Fibroblast of mammary gland (primary cell): ENCODE results near the gene ILF3.

Experiments
- DNase-seq: peaks from one replicate; pipeline ENCODE4 v3.0.0-alpha.2; 2010; ENCODE audit warnings: low read depth
- H3K4me3 ChIP-seq: 2 replicates; pipeline ENCODE4 v1.5.1; 2011; ENCODE audit warnings: low read depth, mild to moderate bottlenecking, low read length, moderate library complexity; ENCODE audit not compliant: control insufficient read depth
- TF ChIP-seq, protein P1 (sequence below): conservative IDR thresholded peaks from 2 replicates; pipeline ENCODE4 v1.5.1; 2011; ENCODE audit warnings: low read depth, low read length, inconsistent platforms; ENCODE audit not compliant: control insufficient read depth, insufficient read depth

Gene ILF3

DNA sequence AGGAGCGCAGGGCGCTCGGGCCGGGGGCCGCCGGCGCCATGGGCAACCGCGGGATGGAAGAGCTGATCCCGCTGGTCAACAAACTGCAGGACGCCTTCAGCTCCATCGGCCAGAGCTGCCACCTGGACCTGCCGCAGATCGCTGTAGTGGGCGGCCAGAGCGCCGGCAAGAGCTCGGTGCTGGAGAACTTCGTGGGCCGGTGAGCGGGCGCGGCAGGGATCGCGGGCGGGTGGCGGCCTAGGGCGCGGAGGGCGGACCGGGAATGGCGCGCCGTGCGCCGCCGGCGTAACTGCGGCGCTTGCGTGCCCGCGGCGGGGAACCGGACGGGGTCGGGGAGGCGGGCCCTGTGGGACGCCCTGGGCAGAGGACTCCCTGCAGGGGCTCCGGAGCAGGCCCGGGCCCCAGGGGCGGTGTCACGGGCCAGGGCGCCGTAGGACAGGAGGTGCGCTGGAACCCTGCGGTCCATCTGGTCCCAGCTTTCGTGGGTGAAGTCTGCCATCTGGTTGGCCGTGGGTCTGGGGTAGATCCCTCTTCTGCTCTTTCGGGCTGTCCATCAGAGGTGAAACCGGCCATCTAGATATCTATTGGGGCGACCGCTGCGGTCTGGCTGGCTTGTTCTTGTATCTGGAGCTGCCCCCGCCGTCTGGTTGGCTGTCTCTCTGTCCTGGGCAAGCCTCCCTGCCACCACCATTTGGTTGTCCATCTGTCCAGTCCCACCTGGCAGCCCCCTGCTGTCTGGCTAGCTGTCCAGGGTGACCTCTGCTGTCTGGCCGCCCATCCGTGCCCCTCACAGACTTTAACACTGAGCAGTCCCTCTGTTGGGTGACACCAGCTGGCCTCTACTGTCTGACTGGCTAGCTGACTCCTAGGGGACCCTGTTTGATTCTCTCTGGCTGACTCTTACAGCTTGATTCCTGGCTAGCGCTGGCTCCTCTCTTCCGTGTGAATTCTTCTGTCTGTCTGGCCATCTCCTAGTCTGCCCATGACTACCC, 64.4 kb downstream of the ILF3 start:
- H3K4me3 ChIP-seq, result peak overlapping the region; percentile 88
- peak; percentile 26 for DNase-seq
- TF ChIP-seq, protein P1, sequence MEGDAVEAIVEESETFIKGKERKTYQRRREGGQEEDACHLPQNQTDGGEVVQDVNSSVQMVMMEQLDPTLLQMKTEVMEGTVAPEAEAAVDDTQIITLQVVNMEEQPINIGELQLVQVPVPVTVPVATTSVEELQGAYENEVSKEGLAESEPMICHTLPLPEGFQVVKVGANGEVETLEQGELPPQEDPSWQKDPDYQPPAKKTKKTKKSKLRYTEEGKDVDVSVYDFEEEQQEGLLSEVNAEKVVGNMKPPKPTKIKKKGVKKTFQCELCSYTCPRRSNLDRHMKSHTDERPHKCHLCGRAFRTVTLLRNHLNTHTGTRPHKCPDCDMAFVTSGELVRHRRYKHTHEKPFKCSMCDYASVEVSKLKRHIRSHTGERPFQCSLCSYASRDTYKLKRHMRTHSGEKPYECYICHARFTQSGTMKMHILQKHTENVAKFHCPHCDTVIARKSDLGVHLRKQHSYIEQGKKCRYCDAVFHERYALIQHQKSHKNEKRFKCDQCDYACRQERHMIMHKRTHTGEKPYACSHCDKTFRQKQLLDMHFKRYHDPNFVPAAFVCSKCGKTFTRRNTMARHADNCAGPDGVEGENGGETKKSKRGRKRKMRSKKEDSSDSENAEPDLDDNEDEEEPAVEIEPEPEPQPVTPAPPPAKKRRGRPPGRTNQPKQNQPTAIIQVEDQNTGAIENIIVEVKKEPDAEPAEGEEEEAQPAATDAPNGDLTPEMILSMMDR, result no peak

DNA sequence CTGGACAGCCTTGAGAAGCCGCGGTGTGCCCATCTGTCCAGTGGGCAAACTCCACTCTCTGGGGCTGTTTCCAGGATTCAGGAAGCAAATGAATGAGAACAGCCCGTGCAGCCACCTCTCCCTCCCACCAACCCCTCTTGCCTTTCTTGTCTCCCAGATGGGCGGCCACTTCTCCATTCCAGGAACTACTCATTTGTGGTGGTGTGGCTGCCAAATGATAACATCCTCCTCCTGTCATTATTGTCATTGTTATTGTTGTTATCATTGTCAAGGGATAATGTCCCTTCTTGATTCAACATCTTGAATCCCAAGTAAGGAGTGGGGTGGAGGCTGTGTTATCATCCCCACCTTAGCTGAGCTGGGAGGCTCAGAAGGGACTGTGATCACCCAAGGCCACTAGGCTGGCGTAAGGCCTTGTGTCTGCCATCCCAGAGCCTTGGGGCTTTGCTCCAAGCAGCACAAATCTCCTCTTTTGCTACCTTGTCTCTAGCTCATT, 65.4 kb downstream of the ILF3 start:
- DNase-seq, result no peak
- TF ChIP-seq, protein P1, result no peak
- peak overlapping the region; percentile 88 for H3K4me3 ChIP-seq

DNA sequence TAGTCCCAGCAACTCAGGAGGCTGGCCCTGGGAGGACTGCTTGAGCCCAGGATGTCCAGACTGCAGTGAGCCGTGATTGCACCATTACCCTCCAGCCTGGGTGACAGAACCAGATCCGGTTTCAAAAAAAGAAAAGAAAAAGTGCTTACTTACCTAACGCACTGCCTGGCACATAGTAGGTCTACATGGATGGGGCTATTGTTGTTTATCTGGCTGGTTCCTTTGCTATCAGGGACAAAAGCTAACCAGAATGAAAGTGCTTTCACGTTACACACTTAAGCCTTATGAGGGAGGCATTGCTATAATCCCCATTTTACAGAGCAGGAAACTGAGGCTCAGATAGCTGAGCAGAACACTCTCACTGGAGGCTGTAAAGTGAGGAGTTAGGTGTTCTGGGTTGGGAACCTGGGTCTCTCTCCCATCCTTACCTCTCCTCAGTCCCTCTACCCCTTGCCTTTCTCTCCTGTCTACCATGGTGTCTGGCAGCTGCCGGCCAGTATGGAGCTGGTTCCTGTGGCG, 66.5 kb downstream of the ILF3 start:
- TF ChIP-seq, protein P1, result no peak
- no peak overlapping the region for H3K4me3 ChIP-seq
- DNase-seq, result no peak

DNA sequence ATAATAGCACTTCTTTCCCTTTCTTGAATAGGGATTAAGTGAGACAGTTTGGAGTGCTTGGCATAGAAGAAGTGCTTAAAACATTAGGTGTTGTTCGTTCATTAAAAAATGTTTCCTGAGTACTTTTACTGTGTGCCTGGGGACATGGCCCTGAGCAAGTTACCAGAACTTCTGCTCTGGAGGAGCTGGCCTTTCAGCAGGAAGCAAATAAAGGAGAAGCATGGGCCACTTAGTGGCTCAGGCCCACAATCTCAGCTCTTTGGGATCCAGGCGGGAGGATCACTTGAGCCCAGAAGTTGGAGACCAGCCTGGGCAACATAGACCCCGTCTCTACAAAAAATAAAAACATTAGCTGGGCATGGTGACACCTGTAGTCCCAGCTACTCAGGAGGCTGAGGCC, 69.4 kb downstream of the ILF3 start:
- no peak overlapping the region for H3K4me3 ChIP-seq
- TF ChIP-seq, protein P1, result no peak
- no peak for DNase-seq

DNA sequence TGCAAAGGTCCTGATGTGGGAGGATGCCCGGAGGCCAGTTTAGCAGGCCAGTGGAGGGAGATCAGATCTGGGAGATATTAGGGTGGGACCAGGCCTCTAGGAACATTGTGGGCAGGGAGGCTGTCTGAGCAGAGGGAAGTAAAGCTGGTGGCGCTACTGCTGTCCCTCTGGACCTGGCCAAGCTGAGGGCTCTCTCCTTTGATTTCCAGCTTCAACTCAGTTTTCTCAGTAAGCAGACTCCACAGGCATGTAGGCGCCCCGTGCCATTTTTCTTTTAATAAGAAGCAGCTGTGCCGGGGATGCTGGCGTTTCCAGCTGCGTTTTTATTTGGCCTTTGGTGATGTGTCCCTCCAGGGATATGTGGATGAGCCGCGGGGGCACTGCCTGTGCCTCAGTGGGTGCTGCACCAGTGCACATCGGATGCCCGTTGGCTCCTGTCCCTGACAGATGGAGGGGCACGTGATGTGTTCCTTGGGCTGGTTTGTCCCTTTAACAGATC, 70.5 kb downstream of the ILF3 start:
- peak; percentile 60 for DNase-seq
- TF ChIP-seq, protein P1, result no peak
- no peak overlapping the region for H3K4me3 ChIP-seq

DNA sequence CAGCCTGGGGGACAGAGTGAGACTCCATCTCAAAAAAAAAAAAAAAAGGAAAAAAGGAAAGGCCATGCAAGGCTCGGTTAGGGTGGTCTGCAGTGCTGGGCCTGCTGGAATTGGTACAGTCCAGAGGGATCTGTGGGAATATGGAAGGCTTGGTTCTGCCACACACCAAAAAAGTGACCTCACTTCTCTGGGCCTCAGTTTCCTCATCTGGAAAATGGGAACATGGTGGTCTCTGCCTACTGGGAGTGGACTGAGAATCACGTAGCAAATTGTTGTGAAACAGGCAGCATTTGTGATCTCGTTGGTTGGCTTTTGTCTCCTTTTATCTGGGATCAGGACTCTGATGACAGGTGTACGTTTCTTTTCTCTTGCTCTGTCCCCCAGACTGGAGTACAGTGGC, 71.3 kb downstream of the ILF3 start:
- H3K4me3 ChIP-seq, result no peak overlapping the region
- TF ChIP-seq, protein P1, result no peak
- DNase-seq, result no peak
